ENCODE measurements around the gene SBNO1.

Gene SBNO1

DNA sequence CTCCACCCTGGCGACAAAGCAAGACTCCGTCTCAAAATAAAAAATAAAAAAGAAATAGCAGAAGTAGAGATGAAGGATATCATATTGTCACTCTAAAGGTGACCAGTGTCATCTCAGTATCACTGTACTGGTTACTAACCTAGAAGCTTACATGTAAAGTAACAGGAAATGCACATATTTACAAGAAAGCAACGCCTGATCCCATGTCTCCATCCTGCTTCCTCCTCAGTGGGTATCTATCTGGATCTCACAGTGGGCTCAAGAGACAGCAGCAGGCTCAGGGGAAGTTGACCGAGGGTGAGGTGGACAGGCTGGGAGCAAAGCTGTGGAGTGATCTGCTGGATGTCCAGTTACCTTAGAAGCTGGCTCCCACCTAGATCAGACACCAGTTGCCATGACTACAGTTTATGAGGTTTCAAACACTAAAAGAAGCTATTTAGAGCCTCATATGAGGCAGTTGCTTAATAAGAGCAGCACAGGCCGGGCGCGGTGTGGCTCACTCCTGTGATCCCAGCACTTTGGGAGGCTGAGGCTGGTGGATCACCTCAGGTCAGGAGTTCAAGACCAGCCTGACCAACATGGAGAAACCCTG is 120.9 kb downstream of the SBNO1 start:
- DNase-seq, result no peak

DNA sequence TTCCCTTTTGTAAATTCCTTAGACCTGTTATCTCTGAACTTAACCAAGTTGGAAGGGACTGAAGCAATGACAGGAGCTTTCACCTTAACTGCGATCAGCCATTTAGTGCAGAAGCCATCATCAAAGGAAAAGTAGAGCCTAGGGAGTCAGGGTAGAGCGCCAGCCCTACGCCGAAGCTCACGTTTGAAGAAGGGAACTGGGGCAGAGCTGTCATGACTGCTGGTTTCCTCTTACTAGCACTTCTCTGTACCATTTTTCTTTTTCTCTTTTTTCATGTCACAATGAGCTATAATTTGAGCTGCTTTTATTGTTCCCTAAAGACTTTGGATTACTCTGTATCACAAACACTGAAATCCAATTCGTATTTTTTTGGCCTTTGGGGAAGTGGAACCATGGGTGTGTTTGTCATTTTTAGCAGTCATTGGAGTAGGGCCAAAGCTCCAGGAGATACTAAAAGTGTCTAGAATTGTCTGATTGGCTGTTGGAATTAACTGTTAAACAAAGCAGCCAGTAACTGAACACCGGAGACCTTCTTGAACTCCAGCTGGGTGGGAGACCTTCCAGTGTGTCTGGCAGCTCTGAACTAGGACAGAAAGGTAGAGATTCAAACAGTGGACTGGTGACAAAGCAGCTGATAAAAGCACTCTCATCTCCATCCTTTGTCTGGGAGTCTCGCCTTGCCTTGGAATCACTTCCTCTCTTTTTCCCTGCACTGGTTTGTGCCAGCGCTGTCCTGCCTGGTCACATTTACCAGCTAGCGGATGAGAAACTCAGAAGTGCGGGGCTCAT is 122.3 kb downstream of the SBNO1 start:
- no peak for DNase-seq
